Neuronal stem cell (in vitro differentiated cells): ENCODE measurements around the gene BSCL2.
"Not testable (repeated sequence)": the region's sequence is repeated elsewhere in the genome, so short reads cannot be mapped to it uniquely, and the experiment has no call there.

Experiments
- DNase-seq: peaks from one replicate; pipeline ENCODE4 v3.0.0-alpha.2; 2013; ENCODE audit warnings: low spot score
- H2AFZ ChIP-seq: one replicate; pipeline ENCODE4 v1.6.1; 2013; ENCODE audit warnings: mild to moderate bottlenecking, low read length, inconsistent platforms
- H2AK5ac ChIP-seq: 2 replicates; pipeline ENCODE4 v1.6.1; 2013; ENCODE audit warnings: low read depth, mild to moderate bottlenecking, inconsistent platforms, low read length, moderate library complexity, mixed read lengths
- H2BK120ac ChIP-seq: 2 replicates; pipeline ENCODE4 v1.6.1; 2013; ENCODE audit warnings: low read depth, mild to moderate bottlenecking, inconsistent platforms, low read length, moderate library complexity, mixed read lengths
- H2BK12ac ChIP-seq: one replicate; pipeline ENCODE4 v1.6.1; 2013; ENCODE audit warnings: low read length, inconsistent platforms
- H2BK15ac ChIP-seq: 2 replicates; pipeline ENCODE4 v1.6.1; 2013; ENCODE audit warnings: mild to moderate bottlenecking, low read length, inconsistent platforms, mixed read lengths
- H2BK5ac ChIP-seq: one replicate; pipeline ENCODE4 v1.6.1; 2013; ENCODE audit warnings: inconsistent platforms, mild to moderate bottlenecking, low read length, moderate library complexity
- H3K14ac ChIP-seq: one replicate; pipeline ENCODE4 v1.6.1; 2013; ENCODE audit warnings: low read length, inconsistent platforms
- H3K18ac ChIP-seq: 2 replicates; pipeline ENCODE4 v1.6.1; 2013; ENCODE audit warnings: low read length, inconsistent platforms
- H3K23ac ChIP-seq: 2 replicates; pipeline ENCODE4 v1.6.1; 2013; ENCODE audit warnings: low read depth, mild to moderate bottlenecking, mixed read lengths, low read length, inconsistent platforms; ENCODE audit not compliant: poor library complexity
- H3K27ac ChIP-seq: replicated peaks from 3 replicates; pipeline ENCODE4 v1.5.1; 2013; ENCODE audit warnings: low read length, inconsistent platforms
- H3K27me3 ChIP-seq, 3 experiments: 2 replicates each; pipeline ENCODE4 v1.6.1; 2013; ENCODE audit warnings: low read length in 3 of 3, mild to moderate bottlenecking in 2 of 3, inconsistent platforms in 1 of 3, low read depth in 1 of 3, mixed read lengths in 1 of 3, moderate library complexity in 1 of 3; ENCODE audit not compliant: control insufficient read depth in 3 of 3, insufficient read depth in 3 of 3
- H3K36me3 ChIP-seq, 2 donors: replicated peaks in 1 of 2; 2 replicates each; pipeline ENCODE4 v1.6.1; 2013; ENCODE audit warnings: low read length in 2 of 2; ENCODE audit not compliant: control insufficient read depth in 2 of 2, insufficient read depth in 2 of 2
- H3K4ac ChIP-seq: 2 replicates; pipeline ENCODE4 v1.6.1; 2013; ENCODE audit warnings: inconsistent platforms, mild to moderate bottlenecking, low read length, moderate library complexity
- H3K4me1 ChIP-seq, 2 donors: 1 replicate in 1 of 2; 2 replicates in 1 of 2; pipeline ENCODE4 v1.6.1; 2013; ENCODE audit warnings: low read length in 2 of 2, low read depth in 1 of 2; ENCODE audit not compliant: control insufficient read depth in 2 of 2, insufficient read depth in 1 of 2
- H3K4me2 ChIP-seq: one replicate; pipeline ENCODE4 v1.6.1; 2013; ENCODE audit warnings: mild to moderate bottlenecking, low read length, inconsistent platforms; ENCODE audit not compliant: insufficient read depth, poor library complexity, severe bottlenecking
- H3K4me3 ChIP-seq, 2 donors: 2 replicates each; pipeline ENCODE4 v1.5.1; 2013; ENCODE audit warnings: low read length in 2 of 2, mild to moderate bottlenecking in 2 of 2, inconsistent platforms in 1 of 2, moderate library complexity in 1 of 2
- H3K79me1 ChIP-seq: one replicate; pipeline ENCODE4 v1.6.1; 2013; ENCODE audit warnings: low read depth, mild to moderate bottlenecking, inconsistent platforms, low read length, moderate library complexity
- H3K9ac ChIP-seq: one replicate; pipeline ENCODE4 v1.6.1; 2013; ENCODE audit warnings: mild to moderate bottlenecking, low read depth, low read length, inconsistent platforms; ENCODE audit not compliant: poor library complexity
- H3K9me3 ChIP-seq, 2 donors: replicated peaks in 1 of 2; 2 replicates each; pipeline versions ENCODE3 to v1.6.1; 2013; ENCODE audit warnings: low read length in 2 of 2, mild to moderate bottlenecking in 2 of 2, inconsistent platforms in 1 of 2, low read depth in 1 of 2, mixed read lengths in 1 of 2, moderate library complexity in 1 of 2; ENCODE audit not compliant: control insufficient read depth in 2 of 2, insufficient read depth in 1 of 2
- H4K8ac ChIP-seq: one replicate; pipeline ENCODE4 v1.6.1; 2013; ENCODE audit warnings: low read depth, mild to moderate bottlenecking, inconsistent platforms, low read length, moderate library complexity
- H4K91ac ChIP-seq: one replicate; pipeline ENCODE4 v1.6.1; 2013; ENCODE audit warnings: low read length, low read depth, mild to moderate bottlenecking, inconsistent platforms; ENCODE audit not compliant: poor library complexity
- WGBS, 2 donors: extraction: QIAGEN DNeasy Blood & Tissue Kit; methylation state at CpG; one replicate each; pipeline ENCODE4 v1.1.7; 2013; ENCODE audit warnings: missing lambda C conversion rate in 2 of 2, mixed read lengths in 1 of 2; ENCODE audit not compliant: insufficient read length in 2 of 2, insufficient replicate concordance in 1 of 2; ENCODE audit errors: extremely low coverage in 2 of 2; 5-methylcytosine and 5-hydroxymethylcytosine counted together

BSCL2 gene

GRCh38 chr11:62652161-62653006, 54.8 kb downstream of the BSCL2 start:
- Histone ChIP-seq H2AFZ (peak overlapping the region; percentile 95), H3K23ac (no peak overlapping the region), H3K18ac (no peak overlapping the region), H4K91ac (no peak overlapping the region), H3K4me2 (peak overlapping the region; percentile 71), H3K4me3 (peak overlapping the region; percentile 76 to 97), H3K4ac (no peak overlapping the region), H3K79me1 (peaks cover 4% of the 10 kb centered on the region), H3K27me3 (no peaks in the 10 kb centered on the region), H2BK15ac (no peak overlapping the region), H3K4me1 (peaks cover 0 to 4% of the 10 kb centered on the region in 2 donors), H3K36me3 (peaks cover 21 to 30% of the 10 kb centered on the region in 2 donors), H3K9me3 (no peaks in the 10 kb centered on the region), H2BK120ac (no peak overlapping the region), H4K8ac (no peak overlapping the region), H3K14ac (no peak overlapping the region), H3K27ac (no peak overlapping the region), H3K9ac (peak overlapping the region; percentile 84), H2BK5ac (no peak overlapping the region), H2AK5ac (no peak overlapping the region), H2BK12ac (no peak overlapping the region)
- WGBS, 2 donors = no CpG with 5 or more reads among the region's 16 CpGs
- DNase-seq = no peak

GRCh38 chr11:62650283-62650682, 56.9 kb downstream of the BSCL2 start:
- not testable (repeated sequence) for H3K27ac ChIP-seq, H3K4me2 ChIP-seq, H4K8ac ChIP-seq, H3K27me3 ChIP-seq, H3K23ac ChIP-seq, H2BK12ac ChIP-seq, H3K9me3 ChIP-seq, H2BK15ac ChIP-seq, H3K4me3 ChIP-seq, H3K4me1 ChIP-seq, H2AK5ac ChIP-seq, H3K4ac ChIP-seq, H2AFZ ChIP-seq, H3K9ac ChIP-seq, H2BK120ac ChIP-seq, H4K91ac ChIP-seq, DNase-seq, H2BK5ac ChIP-seq, H3K18ac ChIP-seq, H3K14ac ChIP-seq
- WGBS, 2 donors = no CpG with 5 or more reads among the region's 12 CpGs
- Histone ChIP-seq H3K36me3 (peaks cover 21 to 34% of the 10 kb centered on the region in 2 donors), H3K79me1 (peaks cover 12% of the 10 kb centered on the region)

- Histone ChIP-seq H2BK15ac (no peak overlapping the region), H4K91ac (no peak overlapping the region), H2BK5ac (no peak overlapping the region), H3K14ac (no peak overlapping the region), H3K27me3 (no peaks in the 10 kb centered on the region), H2BK120ac (no peak overlapping the region), H4K8ac (no peak overlapping the region), H2AK5ac (no peak overlapping the region), H3K9me3 (no peaks in the 10 kb centered on the region), H3K79me1 (peaks cover 12% of the 10 kb centered on the region), H3K4me3 (no peak overlapping the region), H2BK12ac (no peak overlapping the region), H3K4ac (no peak overlapping the region), H3K4me1 (peaks cover 4 to 8% of the 10 kb centered on the region in 2 donors), H3K27ac (no peak overlapping the region), H3K4me2 (no peak overlapping the region), H3K9ac (peak overlapping the region; percentile 7), H3K36me3 (peaks cover 21 to 41% of the 10 kb centered on the region in 2 donors), H3K18ac (no peak overlapping the region), H3K23ac (no peak overlapping the region), H2AFZ (no peak overlapping the region)
- no peak for DNase-seq
- WGBS, 2 donors = no CpG with 5 or more reads among the region's 11 CpGs
These were observed 57.7 kb downstream of the BSCL2 start for GRCh38 chr11:62649486-62649885.

GRCh38 chr11:62648967-62649364, 58.3 kb downstream of the BSCL2 start:
- Histone ChIP-seq H3K36me3 (peaks cover 26 to 46% of the 10 kb centered on the region in 2 donors), H2BK120ac (no peak overlapping the region), H3K23ac (no peak overlapping the region), H3K27me3 (no peaks in the 10 kb centered on the region), H3K9me3 (no peaks in the 10 kb centered on the region), H2BK12ac (no peak overlapping the region), H3K14ac (no peak overlapping the region), H2BK5ac (no peak overlapping the region), H3K4me1 (peaks cover 4 to 8% of the 10 kb centered on the region in 2 donors), H2AFZ (no peak overlapping the region), H4K8ac (no peak overlapping the region), H2AK5ac (no peak overlapping the region), H3K27ac (no peak overlapping the region), H3K4me3 (no peak overlapping the region), H3K79me1 (peaks cover 13% of the 10 kb centered on the region), H3K9ac (no peak overlapping the region), H4K91ac (no peak overlapping the region), H3K18ac (no peak overlapping the region), H3K4me2 (no peak overlapping the region), H3K4ac (no peak overlapping the region), H2BK15ac (no peak overlapping the region)
- WGBS, 2 donors = no CpG with 5 or more reads among the region's 11 CpGs
- DNase-seq = no peak
